ENCODE data around the gene SMAGP.

DNA sequence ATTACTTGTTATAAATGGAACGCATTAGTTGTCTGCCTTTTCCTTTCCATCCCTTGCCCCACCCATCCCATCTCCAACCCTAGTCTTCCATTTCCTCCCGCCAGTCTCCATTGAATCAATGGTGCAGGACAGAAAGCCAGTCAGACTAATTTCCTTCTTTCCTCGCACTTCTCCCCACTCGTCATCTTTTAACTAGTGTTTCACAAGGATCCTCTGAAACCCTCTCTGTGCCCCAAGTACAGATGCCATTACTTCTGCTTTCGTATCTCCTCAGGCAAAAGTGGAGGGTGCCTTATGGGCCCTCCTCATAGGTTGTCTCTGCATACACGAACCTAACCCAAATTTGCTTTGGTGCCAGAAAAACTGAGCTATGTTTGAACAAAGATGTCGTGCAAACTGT is 27.3 kb downstream of the SMAGP start:
- TF ChIP-seq, protein P1, sequence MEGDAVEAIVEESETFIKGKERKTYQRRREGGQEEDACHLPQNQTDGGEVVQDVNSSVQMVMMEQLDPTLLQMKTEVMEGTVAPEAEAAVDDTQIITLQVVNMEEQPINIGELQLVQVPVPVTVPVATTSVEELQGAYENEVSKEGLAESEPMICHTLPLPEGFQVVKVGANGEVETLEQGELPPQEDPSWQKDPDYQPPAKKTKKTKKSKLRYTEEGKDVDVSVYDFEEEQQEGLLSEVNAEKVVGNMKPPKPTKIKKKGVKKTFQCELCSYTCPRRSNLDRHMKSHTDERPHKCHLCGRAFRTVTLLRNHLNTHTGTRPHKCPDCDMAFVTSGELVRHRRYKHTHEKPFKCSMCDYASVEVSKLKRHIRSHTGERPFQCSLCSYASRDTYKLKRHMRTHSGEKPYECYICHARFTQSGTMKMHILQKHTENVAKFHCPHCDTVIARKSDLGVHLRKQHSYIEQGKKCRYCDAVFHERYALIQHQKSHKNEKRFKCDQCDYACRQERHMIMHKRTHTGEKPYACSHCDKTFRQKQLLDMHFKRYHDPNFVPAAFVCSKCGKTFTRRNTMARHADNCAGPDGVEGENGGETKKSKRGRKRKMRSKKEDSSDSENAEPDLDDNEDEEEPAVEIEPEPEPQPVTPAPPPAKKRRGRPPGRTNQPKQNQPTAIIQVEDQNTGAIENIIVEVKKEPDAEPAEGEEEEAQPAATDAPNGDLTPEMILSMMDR (IDR thresholded peaks at IDR 0.05) = no peak
- TF ChIP-seq POLR2AphosphoS5 (IDR thresholded peaks at IDR 0.05) = no peak
- no peak for TF ChIP-seq POLR2A (IDR thresholded peaks at IDR 0.05)

All from suprapubic skin (tissue), 4 donors.